Activated naive CD4-positive, alpha-beta T cell treated with anti-CD3 and anti-CD28 coated beads for 36 hours (primary cell): ENCODE data around the gene TRAPPC5. TPM values are rescaled to one million over a fixed set of nuclear protein-coding genes. Genes with fewer than 3 reads are reported as not detected.
A peak's percentile ranks its signal among the peaks of the same experiment; 100 is the strongest.

Source experiments
- CTCF ChIA-PET: fragments of 350-600 bp; sonication (Branson Sonifier 250); formaldehyde crosslinking; loops from one replicate; lab custom pipeline; 2021; ENCODE audit warnings: antibody characterized with exemption; lab: Charles Lee
- DNase-seq: peaks from one replicate; pipeline ENCODE4 v3.0.0-alpha.2; 2020
- H3K27ac Mint-ChIP-seq: one replicate; pipeline ENCODE4 v1.8.0; 2021; ENCODE audit warnings: mild to moderate bottlenecking, mixed read lengths
- H3K27me3 Mint-ChIP-seq: one replicate; pipeline ENCODE4 v1.8.0; 2021; ENCODE audit warnings: low read depth, mixed read lengths
- H3K36me3 Mint-ChIP-seq: one replicate; pipeline ENCODE4 v1.8.0; 2021; ENCODE audit warnings: low read depth, mixed read lengths
- H3K4me1 Mint-ChIP-seq: one replicate; pipeline ENCODE4 v1.8.0; 2021; ENCODE audit warnings: low read depth, mixed read lengths
- H3K4me3 Mint-ChIP-seq: one replicate; pipeline ENCODE4 v1.8.0; 2021; ENCODE audit warnings: mild to moderate bottlenecking, moderate library complexity, mixed read lengths
- H3K9me3 Mint-ChIP-seq: one replicate; pipeline ENCODE4 v1.8.0; 2021; ENCODE audit warnings: mixed read lengths
- intact Hi-C: fragments of 100-400 bp; cut with micrococcal nuclease; formaldehyde crosslinking; loops from one replicate; pipeline ENCODE4 v1.15.1; 2023
- total RNA-seq, 2 experiments: library from RNA; stranded (reverse); gene quantifications; one replicate each; pipeline ENCODE4 v1.2.3, GENCODE V29; 2021

Gene TRAPPC5
- total RNA-seq, 2 experiments from 2014 or later = 74.7 to 82.4 TPM

GRCh38 chr19:7699003-7699402 lies 18.4 kb downstream of the TRAPPC5 start:
- Mint-ChIP-seq H3K9me3 (no peaks in the 10 kb centered on the region), H3K27me3 (peaks cover 8% of the 10 kb centered on the region), H3K36me3 (no peaks in the 10 kb centered on the region), H3K4me1 (peaks cover 28% of the 10 kb centered on the region), H3K4me3 (peak overlapping the region; percentile 22), H3K27ac (peak overlapping the region; percentile 66)
- CTCF ChIA-PET = interaction anchor here (0.6 to 1.6 kb wide), 4 partner anchors 16 to 171 kb away, joined by 3 to 5 read pairs (median 3); no protein-coding TSS in a partner anchor
- no peak for DNase-seq
- intact Hi-C loops = loop anchor here (1.0 kb wide), 2 partner anchors 39 to 52 kb away; no protein-coding TSS in a partner anchor

- Mint-ChIP-seq H3K36me3 (no peaks in the 10 kb centered on the region), H3K4me3 (peak overlapping the region; percentile 22), H3K27me3 (peaks cover 8% of the 10 kb centered on the region), H3K9me3 (no peaks in the 10 kb centered on the region), H3K4me1 (peaks cover 30% of the 10 kb centered on the region), H3K27ac (peak overlapping the region; percentile 66)
- intact Hi-C loops = loop anchor here (1.0 kb wide), 2 partner anchors 39 to 52 kb away; no protein-coding TSS in a partner anchor
- CTCF ChIA-PET = interaction anchor here (0.6 to 1.6 kb wide), 3 partner anchors 15 to 131 kb away, joined by 3 to 5 read pairs (median 3); no protein-coding TSS in a partner anchor
- peak; percentile 77 for DNase-seq
Observed at GRCh38 chr19:7699417-7700401, 19.1 kb downstream of the TRAPPC5 start.

GRCh38 chr19:7701049-7701653 lies 20.5 kb downstream of the TRAPPC5 start:
- peaks cover 44% of the 10 kb centered on the region for H3K4me1 Mint-ChIP-seq
- no peak for DNase-seq
- CTCF ChIA-PET = no interaction called here
- no peak overlapping the region for H3K27ac Mint-ChIP-seq
- peaks cover 8% of the 10 kb centered on the region for H3K27me3 Mint-ChIP-seq
- no peak overlapping the region for H3K4me3 Mint-ChIP-seq
- intact Hi-C loops = no loop called here
- no peaks in the 10 kb centered on the region for H3K36me3 Mint-ChIP-seq
- H3K9me3 Mint-ChIP-seq = no peaks in the 10 kb centered on the region

GRCh38 chr19:7701654-7702457 lies 21.2 kb downstream of the TRAPPC5 start, which contains the start of gene FCER2:
Gene FCER2, minus strand, starts transcription at chr19:7702131. Its CDS starts 2,371 bp downstream, at chr19:7699760.
- no peak within 1 kb of the TSS for H3K27ac Mint-ChIP-seq
- H3K27me3 Mint-ChIP-seq = peaks cover 8% of the 10 kb centered on the region
- CTCF ChIA-PET = no interaction called here
- H3K4me1 Mint-ChIP-seq = peaks cover 51% of the 10 kb centered on the region
- DNase-seq = no peak
- H3K4me3 Mint-ChIP-seq = no peak within 1 kb of the TSS
- intact Hi-C loops = no loop called here
- H3K36me3 Mint-ChIP-seq = no peaks in the 10 kb centered on the region
- H3K9me3 Mint-ChIP-seq = no peaks in the 10 kb centered on the region

GRCh38 chr19:7703332-7703731 lies 22.7 kb downstream of the TRAPPC5 start:
- Mint-ChIP-seq H3K27me3 (peaks cover 5% of the 10 kb centered on the region), H3K36me3 (no peaks in the 10 kb centered on the region), H3K4me1 (peaks cover 54% of the 10 kb centered on the region), H3K27ac (no peak overlapping the region), H3K4me3 (no peak overlapping the region), H3K9me3 (no peaks in the 10 kb centered on the region)
- intact Hi-C loops = no loop called here
- CTCF ChIA-PET = no interaction called here
- no peak for DNase-seq

GRCh38 chr19:7704280-7705060 lies 23.8 kb downstream of the TRAPPC5 start:
- CTCF ChIA-PET = no interaction called here
- no peaks in the 10 kb centered on the region for H3K9me3 Mint-ChIP-seq
- H3K4me1 Mint-ChIP-seq = peaks cover 48% of the 10 kb centered on the region
- H3K27me3 Mint-ChIP-seq = no peaks in the 10 kb centered on the region
- intact Hi-C loops = loop anchor here (1.0 kb wide), 4 partner anchors 23 to 103 kb away; no protein-coding TSS in a partner anchor
- H3K36me3 Mint-ChIP-seq = no peaks in the 10 kb centered on the region
- H3K27ac Mint-ChIP-seq = no peak overlapping the region
- DNase-seq = no peak
- no peak overlapping the region for H3K4me3 Mint-ChIP-seq

- Mint-ChIP-seq H3K27me3 (no peaks in the 10 kb centered on the region), H3K9me3 (no peaks in the 10 kb centered on the region), H3K4me1 (peaks cover 45% of the 10 kb centered on the region), H3K36me3 (no peaks in the 10 kb centered on the region), H3K27ac (peak overlapping the region; percentile 67), H3K4me3 (peak overlapping the region; percentile 54)
- intact Hi-C loops = loop anchor here (1.0 kb wide), 4 partner anchors 24 to 102 kb away; no protein-coding TSS in a partner anchor
- CTCF ChIA-PET = interaction anchor here (1.0 kb wide), 2 partner anchors 24 to 77 kb away, joined by 3 read pairs; partner anchors contain the start of genes PET100 and XAB2
- peak; percentile 94 for DNase-seq
Observed at GRCh38 chr19:7705387-7706187, 25.0 kb downstream of the TRAPPC5 start.

GRCh38 chr19:7706188-7706954 lies 25.7 kb downstream of the TRAPPC5 start:
- Mint-ChIP-seq H3K4me1 (peaks cover 47% of the 10 kb centered on the region), H3K36me3 (no peaks in the 10 kb centered on the region), H3K27ac (no peak overlapping the region), H3K4me3 (peak overlapping the region; percentile 54), H3K27me3 (no peaks in the 10 kb centered on the region), H3K9me3 (no peaks in the 10 kb centered on the region)
- intact Hi-C loops = no loop called here
- DNase-seq = no peak
- CTCF ChIA-PET = interaction anchor here (1.0 kb wide), 1 partner anchor 77 kb away, joined by 3 read pairs; the partner anchor contains the start of genes PET100 and XAB2

- H3K4me3 Mint-ChIP-seq = no peak overlapping the region
Observed at GRCh38 chr19:7706955-7707456, 26.4 kb downstream of the TRAPPC5 start.

GRCh38 chr19:7709932-7710460 lies 29.4 kb downstream of the TRAPPC5 start:
- DNase-seq = no peak
- CTCF ChIA-PET = no interaction called here
- no peak overlapping the region for H3K4me3 Mint-ChIP-seq
- no peaks in the 10 kb centered on the region for H3K27me3 Mint-ChIP-seq
- H3K27ac Mint-ChIP-seq = no peak overlapping the region
- intact Hi-C loops = no loop called here
- no peaks in the 10 kb centered on the region for H3K36me3 Mint-ChIP-seq
- H3K4me1 Mint-ChIP-seq = peaks cover 48% of the 10 kb centered on the region
- H3K9me3 Mint-ChIP-seq = no peaks in the 10 kb centered on the region

More at GRCh38 chr19:7706955-7707456, 26.4 kb downstream of the TRAPPC5 start:
- Mint-ChIP-seq H3K27me3 (no peaks in the 10 kb centered on the region), H3K4me1 (peaks cover 47% of the 10 kb centered on the region), H3K36me3 (no peaks in the 10 kb centered on the region), H3K27ac (no peak overlapping the region), H3K9me3 (no peaks in the 10 kb centered on the region)
- intact Hi-C loops = no loop called here
- CTCF ChIA-PET = no interaction called here
- DNase-seq = no peak
